Left lung (tissue), 10 donors: Measurements from ENCODE around the gene BAIAP2. TPM values are rescaled to one million over a fixed set of nuclear protein-coding genes. Genes with fewer than 3 reads are reported as not detected.
A peak's percentile ranks its signal among the peaks of the same experiment; 100 is the strongest.

Experiments
- ATAC-seq: fragments of 200-7000 bp; cut with Tn5 transposase; one replicate; pipeline ENCODE4 v1.9.1; 2020; ENCODE audit warnings: moderate library complexity
- DNase-seq, 4 donors: peaks; one replicate each; pipeline ENCODE4 v3.0.0-alpha.2; 2013 to 2020
- H3K27ac ChIP-seq, 2 donors: fragments of 200-600 bp; sonication (generic) in 1 of 2; one replicate each; pipeline versions ENCODE4 v1.5.0 to v1.8.0; 2020 to 2021
- H3K27me3 ChIP-seq, 2 donors: fragments of 200-600 bp; sonication (generic) in 1 of 2; one replicate each; pipeline versions ENCODE4 v1.5.0 to v1.8.0; 2020 to 2021
- H3K36me3 ChIP-seq, 2 donors: fragments of 200-600 bp; sonication (generic) in 1 of 2; one replicate each; pipeline versions ENCODE4 v1.5.0 to v1.8.0; 2020 to 2021
- H3K4me1 ChIP-seq, 2 donors: fragments of 200-600 bp; one replicate each; pipeline ENCODE4 v1.8.0; 2021
- H3K4me3 ChIP-seq, 2 donors: fragments of 200-600 bp; sonication (generic) in 1 of 2; one replicate each; pipeline versions ENCODE4 v1.5.0 to v1.8.0; 2020 to 2021; ENCODE audit warnings: mild to moderate bottlenecking in 1 of 2
- H3K9me3 ChIP-seq, 2 donors: fragments of 200-600 bp; sonication (generic) in 1 of 2; one replicate each; pipeline versions ENCODE4 v1.5.0 to v1.8.0; 2020 to 2021
- intact Hi-C, 2 donors: fragments of 100-400 bp; cut with DNase I; formaldehyde crosslinking; loops; one replicate each; pipeline versions ENCODE4 v1.11.2 to v1.14.2; 2022
- polyA plus RNA-seq, 6 donors: library from polyadenylated mRNA; unstranded; fragments of 120-200 nt; gene quantifications; one replicate each; pipeline ENCODE4 v1.2.1, GENCODE V29; 2013; ENCODE audit not compliant: insufficient read length in 6 of 6
- total RNA-seq, 2 donors: library from RNA; stranded (reverse); fragmentation: NEBNext Ultra II Directional; extraction: Animal tissue kit (Norgen Biotek cat#: 25700); gene quantifications; one replicate each; pipeline ENCODE4 v1.2.1, GENCODE V29; 2021
- TF ChIP-seq, protein P1 (sequence below), 2 donors: fragments of 200-600 bp; sonication (generic) in 1 of 2; IDR thresholded peaks; one replicate each; pipeline versions ENCODE4 v1.5.0 to v1.8.0; 2021; ENCODE audit warnings: antibody characterized with exemption in 2 of 2
- donor health status: DM: no; HTN: yes; CAD: no.
- donor health status: DM: no; HTN: no; CAD: no.

BAIAP2 gene
- total and polyA plus RNA-seq, 8 donors: 40.9 to 135 (median 52.6) TPM

DNA sequence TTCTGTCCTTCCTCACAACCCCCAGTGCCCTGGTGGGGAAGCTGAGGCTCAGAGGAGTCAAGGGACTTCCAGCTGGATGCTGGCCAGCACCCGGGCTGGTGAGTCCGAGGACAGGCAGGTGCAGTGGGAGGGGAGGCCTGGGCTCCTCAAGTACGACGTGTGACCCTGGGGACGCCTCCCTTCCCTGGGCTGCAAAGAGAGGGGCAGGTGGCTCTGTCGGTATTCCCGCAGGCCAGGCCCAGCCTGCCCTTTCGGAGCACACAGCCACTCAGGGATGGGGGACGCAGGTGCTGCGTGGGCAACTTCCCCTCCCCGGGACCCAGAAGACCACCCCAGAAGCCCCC lies 97.2 kb downstream of the BAIAP2 start:
- TF ChIP-seq, protein P1, sequence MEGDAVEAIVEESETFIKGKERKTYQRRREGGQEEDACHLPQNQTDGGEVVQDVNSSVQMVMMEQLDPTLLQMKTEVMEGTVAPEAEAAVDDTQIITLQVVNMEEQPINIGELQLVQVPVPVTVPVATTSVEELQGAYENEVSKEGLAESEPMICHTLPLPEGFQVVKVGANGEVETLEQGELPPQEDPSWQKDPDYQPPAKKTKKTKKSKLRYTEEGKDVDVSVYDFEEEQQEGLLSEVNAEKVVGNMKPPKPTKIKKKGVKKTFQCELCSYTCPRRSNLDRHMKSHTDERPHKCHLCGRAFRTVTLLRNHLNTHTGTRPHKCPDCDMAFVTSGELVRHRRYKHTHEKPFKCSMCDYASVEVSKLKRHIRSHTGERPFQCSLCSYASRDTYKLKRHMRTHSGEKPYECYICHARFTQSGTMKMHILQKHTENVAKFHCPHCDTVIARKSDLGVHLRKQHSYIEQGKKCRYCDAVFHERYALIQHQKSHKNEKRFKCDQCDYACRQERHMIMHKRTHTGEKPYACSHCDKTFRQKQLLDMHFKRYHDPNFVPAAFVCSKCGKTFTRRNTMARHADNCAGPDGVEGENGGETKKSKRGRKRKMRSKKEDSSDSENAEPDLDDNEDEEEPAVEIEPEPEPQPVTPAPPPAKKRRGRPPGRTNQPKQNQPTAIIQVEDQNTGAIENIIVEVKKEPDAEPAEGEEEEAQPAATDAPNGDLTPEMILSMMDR (IDR thresholded peaks at IDR 0.05): no peak
- ATAC-seq (peak; percentile 35), DNase-seq (no peak)
- Histone ChIP-seq H3K27ac (peak overlapping the region; percentile 59 to 65), H3K4me3 (peak overlapping the region in 1 of 2 donors; percentile 44), H3K4me1 (no peaks in the 10 kb centered on the region), H3K27me3 (no peaks in the 10 kb centered on the region), H3K36me3 (peaks cover 0 to 9% of the 10 kb centered on the region in 2 donors), H3K9me3 (no peaks in the 10 kb centered on the region)
- intact Hi-C loops: no loop called here

DNA sequence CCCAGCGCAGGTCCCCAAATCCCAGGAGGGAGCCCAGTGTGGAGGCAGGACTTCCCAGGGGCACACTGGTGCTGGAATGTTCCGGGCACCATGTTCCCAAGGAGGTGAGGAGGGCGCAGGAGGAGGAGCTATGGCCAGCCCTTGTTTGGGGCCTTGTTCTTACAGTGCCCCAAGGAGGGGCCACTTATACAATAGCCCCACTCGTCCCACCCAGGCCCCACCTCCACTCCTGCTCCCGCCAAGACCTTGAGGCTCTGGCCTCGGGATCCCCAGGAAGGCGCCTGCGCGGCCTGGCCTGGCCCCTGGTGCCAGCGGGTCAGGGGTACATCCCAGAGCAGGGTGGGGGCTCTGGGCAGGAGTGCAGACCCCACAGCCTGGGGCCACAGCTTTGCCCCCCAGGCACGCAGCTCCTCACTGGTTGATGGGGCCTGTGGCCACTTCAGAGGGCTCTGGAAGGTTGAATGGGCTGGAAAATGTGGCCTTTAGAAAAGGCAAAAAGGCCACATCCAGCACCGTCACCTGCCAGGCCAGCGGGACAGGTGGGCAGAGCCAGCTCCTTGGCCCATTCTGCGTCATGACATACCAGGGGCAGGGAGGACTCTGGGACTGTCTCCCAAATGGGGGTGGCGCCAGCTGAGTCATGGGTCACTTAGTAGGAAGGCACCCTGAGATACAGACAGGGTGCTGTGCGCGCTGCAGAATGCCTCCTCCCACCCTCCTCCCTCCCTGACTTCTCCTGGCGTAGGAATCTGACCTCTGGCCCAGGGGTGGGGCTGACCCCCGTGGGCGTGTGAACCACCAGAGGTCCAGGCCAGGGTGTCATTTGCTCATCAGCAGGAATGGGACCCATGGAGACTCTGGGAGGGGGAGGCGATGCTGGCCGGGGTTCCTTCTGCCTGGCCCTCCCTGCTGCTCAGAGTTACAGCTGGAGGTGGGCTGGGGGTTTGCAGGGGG lies 98.1 kb downstream of the BAIAP2 start:
- Histone ChIP-seq H3K36me3 (peaks cover 0 to 3% of the 10 kb centered on the region in 2 donors), H3K4me1 (no peaks in the 10 kb centered on the region), H3K9me3 (no peaks in the 10 kb centered on the region), H3K27ac (peak overlapping the region; percentile 59 to 65), H3K27me3 (no peaks in the 10 kb centered on the region), H3K4me3 (peak overlapping the region in 1 of 2 donors; percentile 44)
- intact Hi-C loops: no loop called here
- TF ChIP-seq, protein P1 (IDR thresholded peaks at IDR 0.05): no peak
- ATAC-seq: peak; percentile 29
- DNase-seq: no peak

DNA sequence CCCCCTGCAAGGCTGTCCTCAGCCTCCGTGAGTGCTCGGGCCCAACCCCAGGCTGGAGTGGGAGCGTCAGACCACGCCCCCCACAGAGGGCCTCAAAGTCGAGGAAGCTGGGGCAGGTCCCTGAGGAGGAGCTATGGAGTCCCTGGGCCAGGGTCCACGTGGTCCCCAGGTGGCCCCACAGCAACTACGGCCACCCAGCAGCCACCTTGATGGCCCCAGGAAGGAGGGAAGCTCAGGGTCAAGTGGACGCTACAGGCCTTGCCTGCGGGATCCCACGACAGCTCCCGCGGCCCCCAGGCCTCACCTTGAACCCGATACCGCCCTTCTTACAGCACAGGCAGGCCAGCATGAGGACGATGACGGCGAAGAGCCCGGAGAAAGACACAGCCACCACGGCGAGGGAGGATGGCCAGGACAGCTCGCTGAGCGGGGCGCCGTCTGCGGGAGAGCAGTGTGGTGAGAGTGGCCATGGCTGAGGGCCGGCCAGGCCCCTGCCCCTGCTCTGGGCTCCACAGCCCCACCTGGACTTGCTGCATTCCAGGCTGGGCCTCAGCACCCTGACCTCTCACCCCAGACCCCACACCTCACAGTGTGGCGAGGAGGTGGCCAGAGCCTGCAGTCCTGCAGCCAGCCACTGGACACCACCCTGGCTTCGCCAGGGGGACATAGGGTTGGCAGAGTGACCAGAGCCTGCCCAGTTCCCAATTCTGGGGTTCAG lies 99.3 kb downstream of the BAIAP2 start:
- H3K27ac ChIP-seq: no peak overlapping the region
- no peaks in the 10 kb centered on the region for H3K27me3 ChIP-seq
- intact Hi-C loops: no loop called here

DNA sequence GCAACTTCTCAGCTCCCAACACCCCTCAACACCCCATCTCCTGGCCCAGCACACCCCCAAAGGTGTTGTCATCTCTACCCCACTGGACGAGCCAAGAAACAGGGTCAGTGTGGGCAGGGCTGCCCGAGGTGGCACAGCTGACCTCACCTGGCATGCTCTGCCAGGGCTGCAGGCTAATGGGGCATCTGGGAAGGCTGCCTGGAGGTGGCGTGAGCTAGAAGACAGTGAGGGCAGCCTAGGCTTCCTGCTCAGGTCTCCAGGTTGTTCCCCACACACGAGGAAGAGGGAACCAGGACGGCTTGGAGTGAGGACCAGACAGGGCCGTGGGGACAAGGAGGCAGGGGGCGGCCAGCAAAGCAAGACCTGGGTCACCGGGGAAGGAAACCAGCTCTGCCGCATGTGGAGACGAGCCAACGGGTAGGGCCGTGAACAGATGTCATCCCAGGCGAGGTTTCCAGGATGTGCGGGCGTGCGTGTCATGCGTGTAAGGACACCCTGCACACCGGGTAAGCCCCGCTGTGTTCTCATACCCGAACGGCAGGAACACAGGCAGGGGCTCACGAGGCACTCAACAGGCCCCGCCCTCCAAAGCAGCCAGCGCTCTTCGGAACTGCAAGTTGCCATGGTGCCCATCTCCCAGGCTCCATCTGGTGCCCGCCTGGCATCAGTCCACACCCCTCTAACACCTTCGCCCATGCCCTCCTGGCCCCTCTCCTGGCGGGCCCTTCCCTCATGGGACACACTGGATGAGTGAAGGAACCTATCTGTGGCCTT lies 100.7 kb downstream of the BAIAP2 start:
- no peak for ATAC-seq
- Histone ChIP-seq H3K4me1 (no peaks in the 10 kb centered on the region), H3K4me3 (no peak overlapping the region), H3K27me3 (no peaks in the 10 kb centered on the region), H3K27ac (no peak overlapping the region), H3K36me3 (no peaks in the 10 kb centered on the region), H3K9me3 (no peaks in the 10 kb centered on the region)
- TF ChIP-seq, protein P1 (IDR thresholded peaks at IDR 0.05): no peak
- peak in 1 of 4 donors; percentile 39 for DNase-seq
- intact Hi-C loops: no loop called here

More for the DNA sequence above, 99.3 kb downstream of the BAIAP2 start:
- Histone ChIP-seq H3K9me3 (no peaks in the 10 kb centered on the region), H3K4me3 (no peak overlapping the region), H3K4me1 (no peaks in the 10 kb centered on the region), H3K36me3 (no peaks in the 10 kb centered on the region)
- TF ChIP-seq, protein P1 (IDR thresholded peaks at IDR 0.05): no peak
- no peak for DNase-seq
- no peak for ATAC-seq
